Smooth muscle cell (in vitro differentiated cells): ENCODE data around the gene STK32B. TPM values are rescaled to one million over a fixed set of nuclear protein-coding genes. Genes with fewer than 3 reads are reported as not detected.

ENCODE experiments used
- DNase-seq: peaks from one replicate; lab custom pipeline; 2025; ENCODE audit not compliant: unreplicated experiment; lab: John Stamatoyannopoulos, UW
- H2AFZ ChIP-seq: fragments of 200-600 bp; sonication (generic); 2 replicates; pipeline ENCODE4 v1.6.0; 2016; ENCODE audit warnings: antibody characterized with exemption, low read depth, mild to moderate bottlenecking
- H3F3A ChIP-seq: fragments of 200-600 bp; sonication (generic); 2 replicates; pipeline ENCODE4 v1.6.0; 2017; ENCODE audit warnings: antibody characterized with exemption, low read depth
- H3K27ac ChIP-seq: fragments of 200-600 bp; sonication (generic); 2 replicates; pipeline ENCODE4 v1.5.1; 2016; ENCODE audit warnings: low read depth, mild to moderate bottlenecking
- H3K27me3 ChIP-seq: fragments of 200-600 bp; sonication (generic); 2 replicates; pipeline ENCODE4 v1.6.1; 2016; ENCODE audit warnings: low read depth, mild to moderate bottlenecking
- H3K36me3 ChIP-seq: fragments of 200-600 bp; sonication (generic); 2 replicates; pipeline ENCODE4 v1.5.1; 2016; ENCODE audit warnings: low read depth
- H3K4me1 ChIP-seq: fragments of 200-600 bp; sonication (generic); 2 replicates; pipeline ENCODE4 v1.5.1; 2016; ENCODE audit warnings: low read depth
- H3K4me2 ChIP-seq: fragments of 200-600 bp; sonication (generic); 2 replicates; pipeline ENCODE4 v1.6.0; 2016; ENCODE audit warnings: mild to moderate bottlenecking
- H3K4me3 ChIP-seq: fragments of 200-600 bp; sonication (generic); 2 replicates; pipeline ENCODE4 v1.5.1; 2016; ENCODE audit warnings: mild to moderate bottlenecking
- H3K79me2 ChIP-seq: fragments of 200-600 bp; sonication (generic); 2 replicates; pipeline ENCODE4 v1.6.0; 2016; ENCODE audit warnings: low read depth, mild to moderate bottlenecking
- H3K9ac ChIP-seq: fragments of 200-600 bp; sonication (generic); 2 replicates; pipeline ENCODE4 v1.6.0; 2016; ENCODE audit warnings: low read depth
- H3K9me3 ChIP-seq: fragments of 200-600 bp; sonication (generic); replicated peaks from 2 replicates; pipeline ENCODE4 v1.5.1; 2016; ENCODE audit warnings: low read depth
- H4K20me1 ChIP-seq: fragments of 200-600 bp; sonication (generic); 2 replicates; pipeline ENCODE4 v1.6.0; 2016; ENCODE audit warnings: low read depth
- CTCF ChIP-seq: fragments of 200-600 bp; sonication (generic); IDR thresholded peaks from 2 replicates; pipeline ENCODE4 v1.5.1; 2017; ENCODE audit warnings: borderline replicate concordance, mild to moderate bottlenecking, antibody characterized with exemption; ENCODE audit not compliant: insufficient read depth, poor library complexity, severe bottlenecking
- WGBS: methylation state at CpG from one replicate; pipeline ENCODE4 v1.1.7; 2016; ENCODE audit warnings: low lambda C conversion rate; 5-methylcytosine and 5-hydroxymethylcytosine counted together
- polyA plus RNA-seq: library from polyadenylated mRNA; unstranded; fragments of >200 nt; fragmentation: Nextera tagmentation; extraction: Ambion mirVana; gene quantifications from 2 replicates; pipeline ENCODE4 v1.2.1, GENCODE V29; 2016
- total RNA-seq: library from RNA; depleted of rRNA; stranded (reverse); fragments of >200 nt; gene quantifications from 2 replicates; pipeline ENCODE4 v1.2.3, GENCODE V29; 2014

STK32B gene
- total and polyA plus RNA-seq, 2 experiments from 2014 or later = 3.5 to 4.0 TPM

- 92% methylated on average over 4 of the region's 4 CpGs for WGBS
- no peak for DNase-seq
- no peak for TF ChIP-seq CTCF
Observed at GRCh38 chr4:5100986-5101385, 49.7 kb downstream of the STK32B start.

GRCh38 chr4:5101571-5101970 lies 50.3 kb downstream of the STK32B start:
- Histone ChIP-seq H3K27me3 (no peaks in the 10 kb centered on the region), H3F3A (no peaks in the 10 kb centered on the region), H4K20me1 (no peaks in the 10 kb centered on the region), H3K9ac (no peak overlapping the region), H3K79me2 (no peaks in the 10 kb centered on the region), H3K4me2 (no peak overlapping the region), H3K4me3 (no peak overlapping the region), H3K9me3 (no peaks in the 10 kb centered on the region), H3K27ac (no peak overlapping the region), H3K4me1 (no peaks in the 10 kb centered on the region), H3K36me3 (no peaks in the 10 kb centered on the region), H2AFZ (no peak overlapping the region)
- no peak for TF ChIP-seq CTCF
- 90% methylated on average over 3 of the region's 3 CpGs for WGBS
- DNase-seq = no peak

More at GRCh38 chr4:5100986-5101385, 49.7 kb downstream of the STK32B start:
- no peaks in the 10 kb centered on the region for H4K20me1 ChIP-seq
- no peak overlapping the region for H2AFZ ChIP-seq
- no peak overlapping the region for H3K4me3 ChIP-seq
- H3K9ac ChIP-seq = no peak overlapping the region
- no peak overlapping the region for H3K27ac ChIP-seq
- H3K79me2 ChIP-seq = no peaks in the 10 kb centered on the region
- H3K4me2 ChIP-seq = no peak overlapping the region
- H3K9me3 ChIP-seq = no peaks in the 10 kb centered on the region
- no peaks in the 10 kb centered on the region for H3K27me3 ChIP-seq
- no peaks in the 10 kb centered on the region for H3K36me3 ChIP-seq
- no peaks in the 10 kb centered on the region for H3K4me1 ChIP-seq
- H3F3A ChIP-seq = no peaks in the 10 kb centered on the region

- no peaks in the 10 kb centered on the region for H3K4me1 ChIP-seq
- H3F3A ChIP-seq = no peaks in the 10 kb centered on the region
- no peaks in the 10 kb centered on the region for H4K20me1 ChIP-seq
- 88% methylated on average over 1 of the region's 1 CpG for WGBS
- TF ChIP-seq CTCF = no peak
- H3K79me2 ChIP-seq = no peaks in the 10 kb centered on the region
- H3K4me2 ChIP-seq = no peak overlapping the region
- no peaks in the 10 kb centered on the region for H3K27me3 ChIP-seq
- no peak for DNase-seq
- H3K4me3 ChIP-seq = no peak overlapping the region
- H3K9ac ChIP-seq = no peak overlapping the region
- no peak overlapping the region for H2AFZ ChIP-seq
- no peaks in the 10 kb centered on the region for H3K9me3 ChIP-seq
- H3K36me3 ChIP-seq = no peaks in the 10 kb centered on the region
- H3K27ac ChIP-seq = no peak overlapping the region
Observed at GRCh38 chr4:5110901-5111300, 59.6 kb downstream of the STK32B start.

GRCh38 chr4:5112333-5113095 lies 61.2 kb downstream of the STK32B start:
- no peaks in the 10 kb centered on the region for H3K79me2 ChIP-seq
- no peak overlapping the region for H3K4me3 ChIP-seq
- H3K9ac ChIP-seq = no peak overlapping the region
- H3K4me1 ChIP-seq = no peaks in the 10 kb centered on the region
- TF ChIP-seq CTCF = no peak
- no peaks in the 10 kb centered on the region for H3K36me3 ChIP-seq
- WGBS = 86% methylated on average over 2 of the region's 2 CpGs
- H3K27me3 ChIP-seq = no peaks in the 10 kb centered on the region
- no peak overlapping the region for H3K27ac ChIP-seq
- no peak overlapping the region for H2AFZ ChIP-seq
- no peaks in the 10 kb centered on the region for H3K9me3 ChIP-seq
- no peaks in the 10 kb centered on the region for H4K20me1 ChIP-seq
- no peaks in the 10 kb centered on the region for H3F3A ChIP-seq
- DNase-seq = no peak
- H3K4me2 ChIP-seq = no peak overlapping the region
